Activated gamma-delta T cell treated with Interleukin-2 at 50 U/mL for 16 hours (primary cell): ENCODE measurements around the gene BRDT.
"Not testable (repeated sequence)": the region's sequence is repeated elsewhere in the genome, so short reads cannot be mapped to it uniquely, and the experiment has no call there.

Source experiments
- DNase-seq: peaks from one replicate; pipeline ENCODE4 v3.0.0-alpha.2; 2020

BRDT gene

GRCh38 chr1:91993256-91993655 is 44.1 kb downstream of the BRDT start:
- DNase-seq, result no peak

GRCh38 chr1:91997607-91998195 is 48.5 kb downstream of the BRDT start:
- DNase-seq, result peak; percentile 49

DNA sequence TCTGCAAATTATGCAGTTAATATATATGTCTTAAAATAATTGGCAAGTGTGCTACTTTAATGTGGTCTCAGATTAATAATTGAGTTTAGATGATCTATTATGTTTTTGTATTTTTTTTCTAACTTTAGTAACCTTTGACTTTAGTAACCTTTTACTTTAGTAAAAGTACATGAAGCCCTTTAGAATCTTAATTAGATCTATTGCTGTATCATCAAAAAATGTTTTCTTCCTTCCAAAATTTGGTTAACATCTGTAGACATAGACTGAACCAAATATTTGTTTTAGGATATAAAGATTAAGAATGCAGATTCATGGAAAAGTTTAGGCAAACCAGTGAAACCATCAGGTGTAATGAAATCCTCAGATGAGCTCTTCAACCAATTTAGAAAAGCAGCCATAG is 54.9 kb downstream of the BRDT start:
- DNase-seq, result no peak

- no peak for DNase-seq
Measured at GRCh38 chr1:92013923-92014322, 64.7 kb downstream of the BRDT start.

- DNase-seq, result no peak
Measured at GRCh38 chr1:92016720-92017316, 67.6 kb downstream of the BRDT start.

DNA sequence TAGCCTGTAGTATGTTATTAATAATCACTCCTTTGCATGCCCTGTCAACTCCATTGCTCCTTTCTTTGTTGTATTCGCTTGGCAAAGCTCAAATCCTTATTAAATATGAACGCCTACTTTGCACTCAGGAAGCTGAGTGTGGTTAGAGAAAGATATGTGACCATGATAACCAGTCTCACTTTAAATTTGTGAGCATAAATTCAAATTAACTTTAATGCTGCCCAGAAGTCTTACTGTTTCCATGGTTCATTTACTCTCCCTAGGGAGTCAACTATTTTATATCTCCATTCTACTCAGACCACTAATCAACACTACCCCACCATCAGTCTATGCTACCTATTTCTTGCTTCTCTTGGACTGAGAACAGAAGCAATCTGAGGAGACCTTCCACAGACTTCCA is 68.5 kb downstream of the BRDT start:
- no peak for DNase-seq

DNA sequence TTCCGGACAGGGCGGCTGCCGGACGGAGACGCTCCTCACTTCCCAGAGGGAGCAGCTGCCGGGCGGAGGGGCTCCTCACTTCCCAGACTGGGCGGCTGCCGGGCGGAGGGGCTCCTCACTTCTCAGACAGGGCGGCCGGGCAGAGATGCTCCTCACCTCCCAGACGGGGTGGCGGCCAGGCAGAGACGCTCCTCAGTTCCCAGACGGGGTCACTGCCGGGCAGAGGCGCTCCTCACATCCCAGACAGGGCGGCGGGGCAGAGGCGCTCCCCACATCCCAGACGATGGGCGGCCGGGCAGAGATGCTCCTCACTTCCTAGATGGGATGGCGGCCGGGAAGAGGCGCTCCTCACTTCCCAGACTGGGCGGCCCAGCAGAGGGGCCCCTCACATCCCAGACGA is 76.8 kb downstream of the BRDT start:
- not testable (repeated sequence) for DNase-seq

DNA sequence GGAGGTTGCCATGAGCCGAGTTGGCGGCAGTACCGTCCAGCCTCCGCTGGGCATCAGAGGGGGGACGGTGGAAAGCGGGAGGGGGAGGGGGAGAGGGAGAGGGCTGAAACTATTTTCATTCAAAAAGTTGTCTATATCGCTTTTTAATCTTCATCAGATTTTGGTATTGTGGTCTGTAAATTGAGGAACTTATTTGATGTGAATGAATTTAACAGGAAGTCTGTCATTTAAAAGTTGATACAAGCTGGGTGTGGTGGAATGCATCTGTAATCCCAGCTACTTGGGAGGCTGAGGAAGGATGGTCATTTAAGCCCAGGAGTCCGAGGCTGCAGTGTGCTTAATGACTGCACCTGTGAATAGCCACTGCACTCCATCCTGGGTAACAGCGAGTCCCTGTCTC is 77.6 kb downstream of the BRDT start:
- DNase-seq, result no peak

GRCh38 chr1:92029241-92029922 is 80.2 kb downstream of the BRDT start:
- no peak for DNase-seq

DNA sequence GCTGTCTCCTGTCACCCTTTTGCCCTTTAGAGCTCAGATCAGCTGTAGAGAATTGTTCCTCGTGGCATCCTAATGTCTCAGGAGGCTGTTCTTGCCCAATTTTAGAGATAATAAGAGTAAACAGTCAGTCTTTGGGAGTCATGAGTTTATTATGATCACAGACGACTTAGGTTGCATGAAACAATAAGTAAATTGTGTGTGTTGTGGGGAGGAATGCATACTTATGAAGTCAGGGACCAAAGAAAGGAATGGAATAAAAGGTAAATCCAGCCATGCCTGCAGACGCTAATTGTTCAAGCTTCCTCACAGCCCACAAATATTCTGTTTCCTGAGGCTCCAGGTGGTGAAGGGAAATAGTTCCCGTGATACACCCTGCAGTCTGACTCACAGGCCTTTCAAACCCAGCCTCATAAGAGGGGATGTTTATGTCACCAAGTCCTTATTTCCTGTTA is 81.5 kb downstream of the BRDT start:
- no peak for DNase-seq

GRCh38 chr1:92031281-92032110 is 82.3 kb downstream of the BRDT start:
- no peak for DNase-seq

GRCh38 chr1:92037400-92037799 is 88.2 kb downstream of the BRDT start:
- DNase-seq, result no peak

GRCh38 chr1:92038695-92039346 is 89.6 kb downstream of the BRDT start:
- no peak for DNase-seq

DNA sequence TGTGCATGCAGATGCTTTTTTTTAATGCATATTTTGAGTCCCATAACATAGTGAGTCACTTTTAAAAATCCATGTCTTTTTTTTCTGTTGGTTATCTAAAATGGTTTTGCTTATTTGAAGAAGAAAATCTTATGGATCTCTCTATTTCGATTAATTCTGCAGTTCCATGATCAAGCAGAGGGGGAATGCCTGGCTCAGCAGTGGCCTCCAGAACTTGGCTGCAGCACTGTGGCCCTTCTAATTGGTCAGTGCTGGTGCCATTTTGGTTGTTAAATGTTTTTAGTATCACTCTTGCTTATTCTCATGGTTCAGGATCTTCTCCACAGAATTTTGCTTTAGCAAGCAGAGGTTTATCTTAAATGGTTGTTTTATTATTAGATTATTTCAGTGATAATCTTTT is 91.8 kb downstream of the BRDT start:
- DNase-seq, result no peak

DNA sequence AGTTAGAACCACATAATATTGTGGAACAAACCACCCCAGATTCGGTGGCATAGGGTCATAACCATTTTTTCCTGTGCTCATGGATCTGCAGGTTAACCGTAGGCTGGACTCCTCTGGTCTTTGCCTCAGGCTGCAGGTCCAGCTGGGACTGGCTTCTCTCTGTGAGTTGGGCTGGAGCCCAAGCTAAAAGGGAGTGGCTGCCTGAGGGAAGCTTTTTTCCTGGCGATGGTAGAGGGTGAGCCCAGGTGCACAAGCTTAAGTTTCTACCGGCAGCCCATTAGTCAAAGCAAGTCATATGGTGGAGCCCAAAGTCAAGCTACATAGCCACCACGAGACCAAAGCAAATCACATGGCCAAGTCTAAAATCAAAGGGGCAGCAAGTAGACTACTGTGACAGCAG is 94.4 kb downstream of the BRDT start:
- no peak for DNase-seq

DNA sequence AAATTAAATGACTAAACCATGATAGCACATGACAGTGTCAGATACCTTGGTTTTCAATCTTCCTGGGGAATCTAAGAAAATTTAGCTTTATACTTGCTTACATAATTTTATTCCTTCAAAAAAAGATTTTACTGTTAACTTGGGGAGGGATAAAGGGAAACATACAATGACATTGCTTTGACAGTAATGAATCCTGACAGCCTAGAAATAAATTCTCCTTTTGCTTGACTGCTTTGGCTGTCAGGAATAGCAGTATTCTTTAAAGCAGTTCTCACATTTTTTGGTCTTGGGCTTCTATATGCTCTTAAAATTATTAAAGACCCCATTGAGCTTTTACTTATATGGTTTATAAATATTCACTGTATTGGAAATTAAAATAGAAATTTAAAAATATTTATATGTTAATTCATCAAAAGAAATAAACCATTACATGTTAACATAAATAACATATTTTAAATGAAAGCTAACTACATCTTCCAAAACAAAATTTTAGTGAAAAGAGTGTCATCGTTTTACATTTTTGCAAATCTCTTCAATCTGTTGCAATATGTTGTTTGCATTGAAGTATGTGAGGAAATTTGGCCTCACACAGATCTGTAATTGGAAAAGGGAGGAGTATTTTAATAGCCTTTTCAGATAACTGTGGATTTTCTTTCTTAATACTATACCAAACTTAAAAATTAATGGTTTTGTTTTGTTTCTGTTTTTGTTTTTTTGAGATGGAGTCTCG is 96.7 kb downstream of the BRDT start:
- DNase-seq, result no peak

DNA sequence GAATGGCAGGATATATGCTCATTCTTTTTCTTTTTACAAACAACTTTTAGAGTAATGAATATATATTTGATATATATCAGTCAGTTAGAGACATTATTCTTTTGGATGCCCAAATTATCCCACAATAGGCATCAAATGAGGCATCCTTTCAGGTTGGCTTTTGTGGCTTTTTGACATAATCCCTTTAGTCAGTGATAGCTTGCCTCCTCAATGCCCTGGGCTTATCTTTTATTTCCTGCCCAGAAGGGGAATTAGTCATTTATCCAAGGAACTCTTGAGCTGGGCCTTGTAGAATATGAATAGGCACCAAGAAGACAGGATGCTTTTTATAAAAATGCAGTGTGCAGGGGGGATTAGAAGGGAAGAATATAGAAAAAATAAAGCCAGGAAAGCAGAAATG is 102.7 kb downstream of the BRDT start:
- no peak for DNase-seq
